HCT116 (cell line): ENCODE measurements around the gene CCDC74A. TPM values are rescaled to one million over a fixed set of nuclear protein-coding genes. Genes with fewer than 3 reads are reported as not detected.
"Not testable (repeated sequence)": the region's sequence is repeated elsewhere in the genome, so short reads cannot be mapped to it uniquely, and the experiment has no call there.

Experiments
- ATAC-seq: fragments of 200-7000 bp; cut with Tn5 transposase; 2 replicates; pipeline ENCODE4 v1.9.1; 2020; ENCODE audit warnings: mild to moderate bottlenecking, moderate library complexity
- BruUV-seq: library from RNA; stranded (reverse); fragments of 400-500 nt; replicated peaks from 2 replicates; lab custom pipeline; 2021; lab: Mats Ljungman, UMichigan
- CTCF ChIA-PET: fragments of 300-600 bp; sonication (Branson Sonifier 250); formaldehyde crosslinking; loops from one replicate; lab custom pipeline; 2021; ENCODE audit warnings: antibody characterized with exemption; lab: Charles Lee
- POLR2A ChIA-PET: fragments of 300-600, 350-600 bp; sonication (Branson Sonifier 250); formaldehyde crosslinking; loops from one replicate; lab custom pipeline; 2021; ENCODE audit warnings: antibody characterized with exemption; lab: Charles Lee
- RAD21 ChIA-PET, 2 experiments: fragments of 300-600 bp; sonication (Branson Sonifier 250); formaldehyde crosslinking; loops; one replicate each; lab custom pipeline; 2023; ENCODE audit warnings: low total read pairs in 2 of 2; ENCODE audit not compliant: uncharacterized antibody in 2 of 2, unreplicated experiment in 2 of 2, low non-redundant PET in 1 of 2; lab: Charles Lee
- DNase-seq: peaks from one replicate; pipeline ENCODE4 v3.0.0-alpha.2; 2010; ENCODE audit warnings: low read depth, low spot score
- H2AFZ ChIP-seq: fragments of 200-600 bp; shearing (Covaris generic), sonication (generic); 2 replicates; pipeline ENCODE4 v1.6.1; 2017; ENCODE audit warnings: low read depth, mixed run types, mixed read lengths, antibody characterized with exemption, low read length; ENCODE audit not compliant: poor library complexity, severe bottlenecking
- H3K27ac ChIP-seq: 2 replicates; pipeline ENCODE4 v1.5.1; 2012; ENCODE audit warnings: low read depth, low read length
- H3K27me3 ChIP-seq: fragments of 200-600 bp; sonication (generic); 2 replicates; pipeline ENCODE4 v1.6.1; 2016; ENCODE audit warnings: mixed run types, low read length, mixed read lengths; ENCODE audit not compliant: insufficient read depth
- H3K36me3 ChIP-seq, 2 experiments: fragments of 200-500 bp in 1 of 2; fragments of 200-600 bp in 1 of 2; sonication (Bioruptor generic) in 1 of 2; sonication (generic) in 1 of 2; 2 replicates each; pipeline versions ENCODE4 v1.5.1 to v1.6.1; 2014 to 2016; ENCODE audit warnings: low read length in 2 of 2, inconsistent platforms in 1 of 2, mixed read lengths in 1 of 2, mixed run types in 1 of 2; ENCODE audit not compliant: insufficient read depth in 2 of 2, control insufficient read depth in 1 of 2
- H3K4me1 ChIP-seq, 2 experiments: fragments of 200-600 bp in 1 of 2; sonication (generic) in 1 of 2; 2 replicates each; pipeline versions ENCODE4 v1.5.1 to v1.6.1; 2012 to 2017; ENCODE audit warnings: low read length in 2 of 2, inconsistent platforms in 1 of 2, mild to moderate bottlenecking in 1 of 2, mixed read lengths in 1 of 2, mixed run types in 1 of 2, moderate library complexity in 1 of 2; ENCODE audit not compliant: insufficient read depth in 2 of 2, control insufficient read depth in 1 of 2
- H3K4me2 ChIP-seq: fragments of 200-600 bp; sonication (generic); 2 replicates; pipeline ENCODE4 v1.6.1; 2017; ENCODE audit warnings: mixed run types, low read length, mixed read lengths
- H3K4me3 ChIP-seq, 2 experiments: fragments of 200-600 bp in 1 of 2; sonication (generic) in 1 of 2; replicated peaks in 1 of 2; 2 replicates each; pipeline ENCODE4 v1.5.1; 2011 to 2016; ENCODE audit warnings: low read length in 2 of 2, control low read depth in 1 of 2, low read depth in 1 of 2, mild to moderate bottlenecking in 1 of 2, mixed read lengths in 1 of 2, mixed run types in 1 of 2
- H3K79me2 ChIP-seq: fragments of 200-600 bp; sonication (generic); 2 replicates; pipeline ENCODE4 v1.6.1; 2017; ENCODE audit warnings: mild to moderate bottlenecking, mixed run types, low read length, moderate library complexity, mixed read lengths; ENCODE audit not compliant: insufficient read depth
- H3K9ac ChIP-seq: fragments of 200-600 bp; sonication (generic); 2 replicates; pipeline ENCODE4 v1.6.1; 2016; ENCODE audit warnings: low read length, mixed read lengths
- H3K9me2 ChIP-seq: fragments of 200-600 bp; sonication (generic), shearing (Covaris generic); 2 replicates; pipeline ENCODE4 v1.6.1; 2017; ENCODE audit warnings: mixed run types, mild to moderate bottlenecking, moderate library complexity; ENCODE audit not compliant: insufficient read depth
- H3K9me3 ChIP-seq, 2 experiments: fragments of 200-500 bp in 1 of 2; fragments of 200-600 bp in 1 of 2; sonication (Bioruptor generic) in 1 of 2; sonication (generic) in 1 of 2; 2 replicates each; pipeline ENCODE4 v1.6.1; 2014 to 2017; ENCODE audit warnings: low read length in 2 of 2, mixed read lengths in 2 of 2, inconsistent platforms in 1 of 2, low read depth in 1 of 2, mild to moderate bottlenecking in 1 of 2, mixed run types in 1 of 2, moderate library complexity in 1 of 2; ENCODE audit not compliant: control insufficient read depth in 1 of 2, insufficient read depth in 1 of 2
- H4K20me1 ChIP-seq: fragments of 200-600 bp; sonication (generic), shearing (Covaris generic); 2 replicates; pipeline ENCODE4 v1.6.1; 2017; ENCODE audit warnings: mixed run types, mild to moderate bottlenecking, moderate library complexity; ENCODE audit not compliant: insufficient read depth
- CEBPB ChIP-seq: IDR thresholded peaks from 2 replicates; pipeline ENCODE4 v1.6.1; 2012; ENCODE audit warnings: low read depth
- EGR1 ChIP-seq: IDR thresholded peaks from 2 replicates; pipeline ENCODE4 v1.6.1; 2012; ENCODE audit warnings: low read depth
- JUND ChIP-seq: IDR thresholded peaks from 2 replicates; pipeline ENCODE4 v1.6.1; 2012
- POLR2AphosphoS5 ChIP-seq: IDR thresholded peaks from 2 replicates; pipeline ENCODE4 v1.6.1; 2011; ENCODE audit warnings: mild to moderate bottlenecking, low read depth, low read length, moderate library complexity
- RAD21 ChIP-seq: IDR thresholded peaks from 2 replicates; pipeline ENCODE4 v1.6.1; 2012; ENCODE audit warnings: low read depth, mild to moderate bottlenecking
- TCF7L2 ChIP-seq: IDR thresholded peaks from 2 replicates; pipeline ENCODE4 v1.7.0; 2011; ENCODE audit warnings: borderline replicate concordance, inconsistent platforms; ENCODE audit not compliant: insufficient read depth, insufficient read length; ENCODE audit errors: extremely low read depth
- YY1 ChIP-seq: IDR thresholded peaks from 2 replicates; pipeline ENCODE4 v1.6.1; 2011; ENCODE audit warnings: low read length, low read depth, moderate library complexity, mild to moderate bottlenecking; ENCODE audit not compliant: insufficient replicate concordance; ENCODE audit errors: extremely low read depth
- ZBTB33 ChIP-seq: IDR thresholded peaks from 2 replicates; pipeline ENCODE4 v1.6.1; 2011; ENCODE audit warnings: mild to moderate bottlenecking, low read length, moderate library complexity; ENCODE audit not compliant: insufficient replicate concordance; ENCODE audit errors: extremely low read depth
- ZFX ChIP-seq: fragments of 450-650 bp; IDR thresholded peaks from 2 replicates; pipeline ENCODE4 v1.6.1; 2017
- intact Hi-C: fragments of 100-400 bp; cut with micrococcal nuclease; formaldehyde crosslinking; loops from 2 replicates; pipeline ENCODE4 v1.10.0; 2022
- total RNA-seq: library from RNA; stranded (reverse); gene quantifications from one replicate; pipeline ENCODE4 v1.2.1, GENCODE V29; 2021; ENCODE audit not compliant: unreplicated experiment

CCDC74A gene
- total RNA-seq, 1 experiment from 2014 or later = 13.6 TPM

GRCh38 chr2:131492418-131493198, 35.1 kb upstream of the CCDC74A start (continued):
- TF ChIP-seq RAD21 (peak; percentile 7), CEBPB (no peak), YY1 (peak; percentile 92), POLR2AphosphoS5 (peak; percentile 50)

GRCh38 chr2:131493199-131493968, 34.3 kb upstream of the CCDC74A start:
- Histone ChIP-seq H3K27me3 (no peaks in the 10 kb centered on the region), H3K9me3 (no peaks in the 10 kb centered on the region), H3K36me3 (peaks cover 0 to 9% of the 10 kb centered on the region in 2 experiments; a peak in 1 of 4 replicates), H2AFZ (no peak overlapping the region), H4K20me1 (no peaks in the 10 kb centered on the region), H3K4me3 (peak overlapping the region; percentile 90 to 93), H3K27ac (peak overlapping the region; percentile 84), H3K4me1 (peaks cover 2 to 26% of the 10 kb centered on the region in 2 experiments; a peak in 2 of 4 replicates), H3K9me2 (no peaks in the 10 kb centered on the region), H3K4me2 (peak overlapping the region; percentile 93), H3K79me2 (peaks cover 83% of the 10 kb centered on the region), H3K9ac (peak overlapping the region; percentile 96)
- no peak for TF ChIP-seq ZBTB33
- TF ChIP-seq EGR1 = no peak
- TF ChIP-seq ZFX = peak; percentile 27; the same call in 1 of the 2 replicates
- TF ChIP-seq JUND = no peak
- TF ChIP-seq RAD21 = no peak
- no peak for TF ChIP-seq TCF7L2
- intact Hi-C loops = loop anchor here (2.0 kb wide), 1 partner anchor 339 kb away; no protein-coding TSS in a partner anchor
- no peak for DNase-seq
- ChIA-PET CTCF (interaction anchor here (0.6 to 1.0 kb wide), 9 partner anchors 12 to 696 kb away, joined by 3 to 5 read pairs (median 3); no protein-coding TSS in a partner anchor), POLR2A (no interaction called here), RAD21 (no interaction called here)
- TSS peak; percentile 70 for BruUV-seq
- ATAC-seq = peak; percentile 32

- H3K9ac ChIP-seq, H3K9me2 ChIP-seq, CTCF ChIA-PET, H3K27ac ChIP-seq, POLR2A ChIA-PET, H3K4me2 ChIP-seq, H4K20me1 ChIP-seq, H3K4me3 ChIP-seq, BruUV-seq, ATAC-seq, intact Hi-C loops, H3K36me3 ChIP-seq, H2AFZ ChIP-seq, H3K9me3 ChIP-seq, RAD21 ChIA-PET, DNase-seq, H3K27me3 ChIP-seq: not testable (repeated sequence)
- Histone ChIP-seq H3K4me1 (peaks cover 2 to 18% of the 10 kb centered on the region in 2 experiments; a peak in 2 of 4 replicates), H3K79me2 (peaks cover 83% of the 10 kb centered on the region)
Measured at GRCh38 chr2:131495506-131495905, 32.2 kb upstream of the CCDC74A start.
